ENCODE results near the gene HS3ST1.

Gene HS3ST1

GRCh38 chr4:11428231-11428898, at the start of gene HS3ST1:
Gene HS3ST1 (minus strand): TSS chr4:11428894. CDS start chr4:11400005, 28,889 bp downstream.
- H3K27me3 ChIP-seq (ENCODE audit: control insufficient read depth, low read length): peaks cover 16% of the 10 kb centered on the region
- peak within 1 kb of the TSS; percentile 80 for H3K4me2 ChIP-seq (ENCODE audit: low read length)
- H3K79me2 ChIP-seq (ENCODE audit: control insufficient read depth, low read length): no peaks in the 10 kb centered on the region
- H3K27ac ChIP-seq (ENCODE audit: low read depth, low read length): no peak within 1 kb of the TSS
- H3K9me3 ChIP-seq (ENCODE audit: control insufficient read depth, insufficient read depth, low read length): no peaks in the 10 kb centered on the region
- no peak for TF ChIP-seq EZH2phosphoT487 (IDR thresholded peaks at IDR 0.05; ENCODE audit: borderline replicate concordance, low read length)
- TF ChIP-seq, protein P1, sequence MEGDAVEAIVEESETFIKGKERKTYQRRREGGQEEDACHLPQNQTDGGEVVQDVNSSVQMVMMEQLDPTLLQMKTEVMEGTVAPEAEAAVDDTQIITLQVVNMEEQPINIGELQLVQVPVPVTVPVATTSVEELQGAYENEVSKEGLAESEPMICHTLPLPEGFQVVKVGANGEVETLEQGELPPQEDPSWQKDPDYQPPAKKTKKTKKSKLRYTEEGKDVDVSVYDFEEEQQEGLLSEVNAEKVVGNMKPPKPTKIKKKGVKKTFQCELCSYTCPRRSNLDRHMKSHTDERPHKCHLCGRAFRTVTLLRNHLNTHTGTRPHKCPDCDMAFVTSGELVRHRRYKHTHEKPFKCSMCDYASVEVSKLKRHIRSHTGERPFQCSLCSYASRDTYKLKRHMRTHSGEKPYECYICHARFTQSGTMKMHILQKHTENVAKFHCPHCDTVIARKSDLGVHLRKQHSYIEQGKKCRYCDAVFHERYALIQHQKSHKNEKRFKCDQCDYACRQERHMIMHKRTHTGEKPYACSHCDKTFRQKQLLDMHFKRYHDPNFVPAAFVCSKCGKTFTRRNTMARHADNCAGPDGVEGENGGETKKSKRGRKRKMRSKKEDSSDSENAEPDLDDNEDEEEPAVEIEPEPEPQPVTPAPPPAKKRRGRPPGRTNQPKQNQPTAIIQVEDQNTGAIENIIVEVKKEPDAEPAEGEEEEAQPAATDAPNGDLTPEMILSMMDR (IDR thresholded peaks at IDR 0.05; ENCODE audit: low read depth, low read length, poor library complexity, severe bottlenecking): no peak
- no peaks in the 10 kb centered on the region for H4K20me1 ChIP-seq (ENCODE audit: control insufficient read depth, insufficient read depth, low read depth, low read length)
- H3F3A ChIP-seq (ENCODE audit: control insufficient read depth, insufficient read depth): no peaks in the 10 kb centered on the region
- no peaks in the 10 kb centered on the region for H3K36me3 ChIP-seq (ENCODE audit: control insufficient read depth, low read length)
- peak within 1 kb of the TSS; percentile 75 for H3K4me3 ChIP-seq (ENCODE audit: low read length)
- peaks cover 14% of the 10 kb centered on the region for H3K4me1 ChIP-seq (ENCODE audit: control insufficient read depth, low read length)
- no peaks in the 10 kb centered on the region for H3K9me2 ChIP-seq (replicated peaks; ENCODE audit: control insufficient read depth, low read length)

GRCh38 chr4:11475871-11476270, 47.2 kb upstream of the HS3ST1 start:
- Histone ChIP-seq H3K4me1 (ENCODE audit: control insufficient read depth, low read length) (peaks cover 5% of the 10 kb centered on the region), H3K27ac (ENCODE audit: low read depth, low read length) (no peak overlapping the region), H3K36me3 (ENCODE audit: control insufficient read depth, low read length) (no peaks in the 10 kb centered on the region), H3K4me2 (ENCODE audit: low read length) (no peak overlapping the region), H4K20me1 (ENCODE audit: control insufficient read depth, insufficient read depth, low read depth, low read length) (no peaks in the 10 kb centered on the region), H3K4me3 (ENCODE audit: low read length) (no peak overlapping the region), H3K9me2 (replicated peaks; ENCODE audit: control insufficient read depth, low read length) (no peaks in the 10 kb centered on the region), H3F3A (ENCODE audit: control insufficient read depth, insufficient read depth) (no peaks in the 10 kb centered on the region), H3K27me3 (ENCODE audit: control insufficient read depth, low read length) (no peaks in the 10 kb centered on the region), H3K9me3 (ENCODE audit: control insufficient read depth, insufficient read depth, low read length) (no peaks in the 10 kb centered on the region), H3K79me2 (ENCODE audit: control insufficient read depth, low read length) (no peaks in the 10 kb centered on the region)
- TF ChIP-seq, protein P1 (IDR thresholded peaks at IDR 0.05; ENCODE audit: low read depth, low read length, poor library complexity, severe bottlenecking): no peak
- no peak for TF ChIP-seq EZH2phosphoT487 (IDR thresholded peaks at IDR 0.05; ENCODE audit: borderline replicate concordance, low read length)

DNA sequence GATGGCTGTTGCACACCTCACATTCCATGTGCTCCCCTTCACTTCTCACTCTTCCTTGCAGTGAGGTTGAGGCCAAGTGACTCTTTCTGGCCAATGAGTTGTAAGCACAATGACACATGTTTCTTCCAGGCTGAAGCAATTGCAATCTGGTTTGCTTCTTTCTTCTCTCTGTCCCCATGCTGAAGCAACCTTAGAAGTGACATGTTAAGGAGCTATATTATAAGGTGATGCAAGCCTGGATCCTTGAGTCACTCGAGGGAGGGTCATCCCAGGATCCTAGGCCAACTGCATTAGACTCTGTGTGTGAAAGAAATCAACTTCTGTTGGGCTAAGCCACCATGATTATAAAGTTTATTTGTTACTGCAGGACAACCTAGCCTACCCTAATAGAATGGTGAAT, 45.5 kb upstream of the HS3ST1 start:
- H3K4me2 ChIP-seq (ENCODE audit: low read length): no peak overlapping the region
- no peaks in the 10 kb centered on the region for H3K27me3 ChIP-seq (ENCODE audit: control insufficient read depth, low read length)
- peaks cover 5% of the 10 kb centered on the region for H3K4me1 ChIP-seq (ENCODE audit: control insufficient read depth, low read length)
- H4K20me1 ChIP-seq (ENCODE audit: control insufficient read depth, insufficient read depth, low read depth, low read length): no peaks in the 10 kb centered on the region
- no peaks in the 10 kb centered on the region for H3K79me2 ChIP-seq (ENCODE audit: control insufficient read depth, low read length)
- H3K9me3 ChIP-seq (ENCODE audit: control insufficient read depth, insufficient read depth, low read length): no peaks in the 10 kb centered on the region
- no peak for TF ChIP-seq EZH2phosphoT487 (IDR thresholded peaks at IDR 0.05; ENCODE audit: borderline replicate concordance, low read length)
- TF ChIP-seq, protein P1 (IDR thresholded peaks at IDR 0.05; ENCODE audit: low read depth, low read length, poor library complexity, severe bottlenecking): no peak
- no peaks in the 10 kb centered on the region for H3K9me2 ChIP-seq (replicated peaks; ENCODE audit: control insufficient read depth, low read length)
- H3K4me3 ChIP-seq (ENCODE audit: low read length): no peak overlapping the region
- H3K36me3 ChIP-seq (ENCODE audit: control insufficient read depth, low read length): no peaks in the 10 kb centered on the region
- no peaks in the 10 kb centered on the region for H3F3A ChIP-seq (ENCODE audit: control insufficient read depth, insufficient read depth)
- no peak overlapping the region for H3K27ac ChIP-seq (ENCODE audit: low read depth, low read length)

Measured in DOHH2 (cell line).